GM19023 (cell line): Measurements from ENCODE around the gene EDIL3.

Source experiments
- ATAC-seq: cut with Tn5 transposase; IDR thresholded peaks from one replicate; pipeline ENCODE4 v1.9.1; 2021; ENCODE audit warnings: mild to moderate bottlenecking, moderate library complexity; ENCODE audit not compliant: unreplicated experiment

EDIL3 gene

GRCh38 chr5:83917261-83917908 is 467.3 kb downstream of the EDIL3 start:
- ATAC-seq: no peak

DNA sequence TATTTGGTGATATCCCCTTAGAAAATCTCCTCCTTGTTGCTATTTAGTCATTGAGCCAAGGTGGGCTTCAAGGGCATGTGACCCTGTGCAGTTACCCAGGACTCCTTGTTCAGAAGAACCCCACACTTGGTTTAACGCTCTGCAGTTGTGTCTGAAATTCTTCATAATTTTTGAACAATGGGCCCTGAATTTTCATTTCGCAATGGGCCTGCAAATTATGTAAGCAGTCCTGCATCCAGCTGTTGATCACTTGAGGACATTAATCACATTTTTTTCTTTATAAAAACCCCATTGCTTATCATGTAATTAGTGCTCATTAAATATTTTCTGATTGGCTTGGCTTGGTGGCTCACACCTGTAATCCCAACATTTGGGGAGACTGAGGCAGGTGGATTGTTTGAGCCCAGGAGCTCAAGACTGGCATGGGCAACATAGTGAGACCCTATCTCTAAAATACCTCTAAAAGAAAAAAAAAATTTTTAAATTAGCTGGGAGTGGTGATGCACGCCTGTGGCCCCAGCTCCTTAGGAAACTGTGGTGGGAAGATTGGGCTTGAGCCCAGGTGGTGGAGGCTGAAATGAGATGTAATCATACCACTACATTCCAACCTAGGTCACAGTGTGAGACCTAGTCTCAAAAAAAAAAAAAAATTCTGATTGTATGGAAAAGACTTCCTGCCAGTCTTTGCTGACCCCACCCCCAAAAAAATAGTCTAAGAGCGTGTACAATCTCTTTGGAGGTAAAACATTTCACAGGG is 469.8 kb downstream of the EDIL3 start:
- no peak for ATAC-seq

DNA sequence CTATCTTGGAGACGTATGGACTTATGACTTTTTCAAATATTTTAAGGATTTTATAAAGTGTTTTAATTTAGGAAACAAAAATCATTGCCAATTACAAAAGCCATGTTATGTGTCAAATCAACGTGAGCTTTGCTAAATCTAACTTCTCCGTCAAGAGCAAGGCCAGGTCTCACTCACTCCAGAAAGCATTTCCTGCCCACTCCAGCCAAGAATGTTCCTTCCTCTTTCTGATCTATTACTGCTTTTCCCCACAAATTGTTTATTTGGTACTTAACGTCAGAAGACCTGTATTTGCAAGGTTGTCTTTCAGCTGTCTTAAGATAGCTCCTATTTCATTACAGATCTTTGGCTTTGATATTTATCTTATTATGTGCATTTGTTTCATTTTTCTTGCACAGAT is 470.5 kb downstream of the EDIL3 start:
- no peak for ATAC-seq

DNA sequence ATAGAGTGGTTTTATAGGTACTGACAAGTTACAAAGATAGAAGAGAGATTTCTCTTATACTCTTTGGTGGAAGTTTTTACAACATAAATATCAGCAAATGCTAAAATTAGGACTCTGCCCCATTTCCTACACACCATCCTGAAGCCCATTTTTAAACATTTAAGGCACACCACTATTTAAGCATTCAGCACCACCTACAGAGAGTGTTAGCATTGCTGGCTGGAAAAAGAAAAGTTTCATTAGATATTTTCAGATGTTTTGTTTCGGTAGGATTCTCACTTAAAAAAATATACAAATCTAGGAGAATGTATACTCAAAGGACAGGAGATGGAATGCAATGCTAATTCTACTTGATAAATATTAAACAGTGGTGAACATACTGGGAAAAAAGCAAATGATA is 471.1 kb downstream of the EDIL3 start:
- no peak for ATAC-seq

GRCh38 chr5:83911367-83911919 is 473.2 kb downstream of the EDIL3 start:
- no peak for ATAC-seq

- ATAC-seq: no peak
Measured at GRCh38 chr5:83900306-83900705, 484.4 kb downstream of the EDIL3 start.

DNA sequence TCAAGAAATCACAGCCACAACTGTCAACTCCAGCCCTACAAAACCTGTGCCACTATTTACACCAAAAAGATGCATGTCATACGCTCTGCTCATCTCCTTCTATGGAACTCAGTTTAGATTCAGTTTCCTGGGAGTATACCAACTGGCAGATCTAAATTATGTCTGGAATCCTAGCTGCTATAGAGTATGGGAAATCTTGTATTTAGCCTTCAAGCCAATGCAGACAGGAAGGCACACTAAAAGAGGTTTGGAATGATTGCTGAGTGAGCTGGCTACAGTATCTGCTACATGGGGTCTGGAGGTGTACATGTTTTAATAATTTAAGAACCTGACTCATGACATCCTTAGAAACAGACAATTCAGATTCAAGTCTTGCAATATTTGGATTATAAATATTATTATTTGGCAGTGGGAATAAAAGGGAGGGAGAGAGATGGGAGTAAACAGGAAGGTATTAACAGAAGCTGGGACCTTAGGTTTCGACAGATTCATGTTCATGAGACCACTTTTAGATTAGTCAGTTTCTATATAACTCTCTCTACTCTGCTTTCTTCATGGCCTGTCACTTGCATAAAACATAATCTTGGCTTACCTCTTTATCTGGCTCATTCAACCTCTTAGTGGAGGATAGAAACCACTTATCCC is 485.2 kb downstream of the EDIL3 start:
- no peak for ATAC-seq

DNA sequence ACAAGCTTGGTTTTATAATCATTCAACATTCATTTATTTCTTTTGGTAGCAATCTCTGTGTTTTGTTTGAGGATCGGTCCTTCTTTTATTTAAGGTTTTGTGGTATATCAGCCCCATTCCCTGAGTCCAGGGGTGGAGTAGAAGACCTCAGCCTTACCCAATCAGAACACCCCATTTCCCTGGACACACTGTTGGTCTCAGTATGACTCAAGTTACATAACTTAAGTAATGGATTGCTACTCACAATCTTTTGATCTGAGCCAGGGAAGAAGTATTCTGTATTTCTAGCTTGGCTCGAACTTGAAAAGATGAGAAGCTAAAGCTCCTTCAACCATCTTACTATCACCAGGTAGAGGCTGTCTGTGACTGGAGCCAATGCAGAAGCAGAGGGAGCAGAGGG is 488.8 kb downstream of the EDIL3 start:
- no peak for ATAC-seq

DNA sequence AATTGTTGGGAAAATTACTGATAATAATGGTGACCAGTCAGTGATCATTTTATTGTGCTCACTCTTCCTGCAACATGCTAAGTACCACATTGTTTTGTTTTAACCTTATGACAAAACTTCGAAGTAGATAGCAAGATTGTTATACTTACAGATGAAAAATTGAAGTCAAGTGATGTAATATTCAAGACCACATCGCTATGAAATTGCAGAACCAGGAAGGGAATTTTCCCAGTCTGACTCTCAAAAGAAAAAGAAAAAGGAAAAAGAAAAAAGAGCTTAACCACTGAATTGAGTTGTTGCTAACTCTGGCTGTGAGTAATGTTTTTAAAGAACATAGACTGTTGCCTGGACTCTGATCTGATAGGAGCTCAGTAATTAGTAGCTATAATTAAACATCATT is 493.4 kb downstream of the EDIL3 start:
- ATAC-seq: no peak
